CD4-positive, alpha-beta memory T cell (primary cell): ENCODE measurements around the gene NAB2. TPM values are rescaled to one million over a fixed set of nuclear protein-coding genes. Genes with fewer than 3 reads are reported as not detected.

Experiments used
- CTCF ChIA-PET: fragments of 350-600 bp; sonication (Branson Sonifier 250); formaldehyde crosslinking; loops from one replicate; lab custom pipeline; 2021; ENCODE audit warnings: inconsistent platforms; ENCODE audit not compliant: partially characterized antibody; lab: Charles Lee
- POLR2A ChIA-PET: fragments of 350-600 bp; sonication (Branson Sonifier 250); formaldehyde crosslinking; loops from one replicate; lab custom pipeline; 2021; ENCODE audit not compliant: partially characterized antibody; lab: Charles Lee
- DNase-seq, 5 donors: peaks; one replicate each; pipeline versions ENCODE4 v3.0.0 to v3.0.0-alpha.2; 2020 to 2022; ENCODE audit warnings: mixed read lengths in 1 of 5
- H3K27ac ChIP-seq: one replicate; pipeline ENCODE4 v1.7.0; 2013; ENCODE audit warnings: low read depth, low read length
- H3K27me3 ChIP-seq: 2 replicates; pipeline ENCODE4 v1.7.0; 2013; ENCODE audit warnings: mild to moderate bottlenecking, low read length, moderate library complexity; ENCODE audit not compliant: insufficient read depth
- H3K36me3 ChIP-seq: 2 replicates; pipeline ENCODE4 v1.7.0; 2013; ENCODE audit warnings: mild to moderate bottlenecking, low read length, moderate library complexity; ENCODE audit not compliant: insufficient read depth
- H3K4me1 ChIP-seq: 2 replicates; pipeline ENCODE4 v1.7.0; 2013; ENCODE audit warnings: mild to moderate bottlenecking, low read length, moderate library complexity; ENCODE audit not compliant: insufficient read depth
- H3K4me3 ChIP-seq, 2 donors: one replicate each; pipeline ENCODE4 v1.7.0; 2013; ENCODE audit warnings: low read length in 2 of 2, mild to moderate bottlenecking in 1 of 2
- H3K9me3 ChIP-seq, 2 donors: one replicate each; pipeline ENCODE4 v1.7.0; 2013; ENCODE audit warnings: low read length in 2 of 2, control low read depth in 1 of 2; ENCODE audit not compliant: control insufficient read depth in 1 of 2
- H3K27ac Mint-ChIP-seq, 7 donors: one replicate each; pipeline ENCODE4 v1.8.0; 2020 to 2021; ENCODE audit warnings: mixed read lengths in 7 of 7, mild to moderate bottlenecking in 6 of 7, inconsistent platforms in 3 of 7, moderate library complexity in 3 of 7
- H3K27me3 Mint-ChIP-seq, 2 donors: one replicate each; pipeline ENCODE4 v1.8.0; 2020 to 2021; ENCODE audit warnings: mixed read lengths in 2 of 2
- H3K36me3 Mint-ChIP-seq, 2 donors: one replicate each; pipeline ENCODE4 v1.8.0; 2020 to 2021; ENCODE audit warnings: mixed read lengths in 2 of 2, inconsistent platforms in 1 of 2, mild to moderate bottlenecking in 1 of 2
- H3K4me1 Mint-ChIP-seq, 4 donors: one replicate each; pipeline ENCODE4 v1.8.0; 2020 to 2021; ENCODE audit warnings: mixed read lengths in 4 of 4, mild to moderate bottlenecking in 1 of 4
- H3K4me3 Mint-ChIP-seq, 8 donors: one replicate each; pipeline ENCODE4 v1.8.0; 2020 to 2021; ENCODE audit warnings: mixed read lengths in 8 of 8, mild to moderate bottlenecking in 7 of 8, moderate library complexity in 6 of 8, inconsistent platforms in 3 of 8
- H3K9me3 Mint-ChIP-seq, 8 donors: one replicate each; pipeline ENCODE4 v1.8.0; 2020 to 2021; ENCODE audit warnings: mixed read lengths in 8 of 8, mild to moderate bottlenecking in 5 of 8, inconsistent platforms in 3 of 8, moderate library complexity in 1 of 8
- intact Hi-C: fragments of 100-400 bp; cut with micrococcal nuclease; formaldehyde crosslinking; loops from one replicate; pipeline ENCODE4 v1.15.1; 2023
- polyA plus RNA-seq, 2 donors: library from polyadenylated mRNA; unstranded; fragments of 300-500 nt; fragmentation: Illumina TruSeq; gene quantifications; one replicate each; pipeline ENCODE4 v1.2.3, GENCODE V29; 2021
- total RNA-seq, 2 experiments: library from RNA; stranded (reverse); gene quantifications; one replicate each; pipeline ENCODE4 v1.2.3, GENCODE V29; 2021

NAB2 gene
- total and polyA plus RNA-seq, 4 experiments from 2014 or later: 0.41 to 19.5 (median 9.6) TPM

DNA sequence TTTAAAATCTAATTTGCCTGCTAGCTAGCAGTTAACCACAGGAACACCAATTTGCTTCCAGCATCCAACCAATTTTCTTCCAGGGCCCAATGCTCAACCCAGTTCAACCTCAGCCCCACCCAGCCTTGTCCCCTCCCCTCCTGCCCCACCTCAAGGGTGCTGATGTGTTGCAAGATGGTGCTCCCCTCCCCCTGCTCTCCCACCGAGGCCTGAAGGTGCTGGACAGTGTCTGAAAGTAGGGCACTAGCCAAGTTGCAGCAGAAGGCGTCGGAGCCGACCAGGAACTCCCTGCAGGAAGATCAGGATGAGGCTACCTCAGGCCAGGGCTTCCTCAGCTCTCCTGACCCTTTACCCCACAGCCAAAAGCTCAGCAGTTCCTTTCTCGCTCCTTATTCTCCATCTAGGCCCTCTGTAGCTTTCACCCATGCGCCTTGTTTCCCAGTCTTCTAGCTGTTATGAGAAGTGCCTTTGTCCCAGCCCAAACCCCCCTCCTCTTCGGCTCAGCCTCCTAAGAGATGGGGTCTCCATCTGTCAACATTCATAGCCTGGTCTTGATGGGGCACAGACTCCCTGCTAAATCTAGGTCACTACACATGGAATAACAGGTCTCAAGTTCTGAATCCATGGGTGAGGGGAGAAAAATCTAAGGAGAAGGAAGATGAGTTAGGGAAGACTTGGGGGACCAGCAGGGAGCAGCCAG lies 18.7 kb downstream of the NAB2 start:
- H3K36me3 Mint-ChIP-seq: peaks cover 27 to 65% of the 10 kb centered on the region in 2 donors
- no peak for DNase-seq
- H3K9me3 Mint-ChIP-seq: peaks cover 0 to 10% (median 0%) of the 10 kb centered on the region in 8 donors
- peak overlapping the region in 7 of 8 donors; percentile 21 to 62 (median 51) for H3K4me3 Mint-ChIP-seq
- intact Hi-C loops: no loop called here
- H3K4me1 Mint-ChIP-seq: peaks cover 27 to 60% (median 38%) of the 10 kb centered on the region in 4 donors
- H3K4me3 ChIP-seq: no peak overlapping the region
- ChIA-PET POLR2A (interaction anchor here (5.3 to 12.1 kb wide), 2 partner anchors 13 to 27 kb away, joined by 284 to 622 read pairs; partner anchors contain the start of genes NAB2 and NEMP1), CTCF (interaction anchor here (1.2 to 9.3 kb wide), 6 partner anchors 11 to 72 kb away, joined by 3 to 458 read pairs (median 46); partner anchors contain the start of genes LRP1, NAB2 and NEMP1)
- no peaks in the 10 kb centered on the region for H3K27me3 ChIP-seq
- peaks cover 0 to 4% of the 10 kb centered on the region in 2 donors for H3K27me3 Mint-ChIP-seq
- peak overlapping the region in 6 of 7 donors; percentile 70 to 94 (median 86) for H3K27ac Mint-ChIP-seq
- H3K36me3 ChIP-seq: peaks cover 47% of the 10 kb centered on the region
- H3K9me3 ChIP-seq: no peaks in the 10 kb centered on the region
- H3K4me1 ChIP-seq: peaks cover 32% of the 10 kb centered on the region
- no peak overlapping the region for H3K27ac ChIP-seq

DNA sequence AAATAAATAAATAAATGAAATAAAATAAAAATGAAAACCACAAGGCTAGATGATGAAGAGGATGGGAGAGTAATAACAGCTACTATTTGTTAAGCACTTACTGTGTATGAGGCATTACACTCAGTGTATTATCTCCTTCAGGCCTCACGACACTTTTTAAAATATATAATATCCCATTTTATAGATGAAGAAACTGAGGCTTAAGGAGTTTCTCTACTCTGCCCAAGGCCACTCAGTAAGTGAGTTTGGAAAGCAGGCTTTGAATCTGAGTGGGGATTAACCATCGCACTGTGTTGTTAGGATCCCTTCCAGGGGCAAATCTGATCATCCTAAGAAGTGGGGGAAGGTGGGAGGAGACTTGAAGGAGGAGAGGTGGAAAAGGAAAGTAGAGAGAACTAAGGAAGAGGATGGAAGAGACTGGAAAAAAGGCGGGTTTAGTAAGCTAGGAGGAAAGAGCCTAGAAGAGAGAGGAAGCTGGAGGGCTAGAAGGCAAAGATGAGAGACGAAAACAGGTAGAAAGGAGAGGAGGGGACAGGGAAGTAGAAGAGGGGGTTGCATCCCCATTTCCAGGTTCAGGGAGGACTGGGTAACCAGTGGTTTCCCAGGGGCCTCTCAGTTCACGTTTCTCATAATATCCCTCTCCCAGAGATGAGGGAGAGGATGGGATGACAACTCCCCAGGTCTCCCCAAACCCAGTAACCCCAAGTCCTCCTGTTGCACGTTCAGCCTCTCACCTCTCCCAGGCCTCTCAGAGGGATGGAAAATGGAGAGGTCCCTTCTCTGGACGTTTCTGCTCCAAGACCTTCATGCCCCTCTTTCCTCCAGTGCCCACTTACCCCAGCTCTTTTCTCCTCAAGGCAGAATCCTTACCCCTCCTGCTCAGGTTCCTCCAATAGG lies 20.5 kb downstream of the NAB2 start:
- H3K27ac ChIP-seq: peak overlapping the region; percentile 93
- H3K4me1 ChIP-seq: peaks cover 34% of the 10 kb centered on the region
- H3K9me3 Mint-ChIP-seq: peaks cover 0 to 10% (median 0%) of the 10 kb centered on the region in 8 donors
- peaks cover 0 to 4% of the 10 kb centered on the region in 2 donors for H3K27me3 Mint-ChIP-seq
- no peaks in the 10 kb centered on the region for H3K9me3 ChIP-seq
- ChIA-PET CTCF (interaction anchor here (1.0 to 9.3 kb wide), 4 partner anchors 14 to 38 kb away, joined by 3 to 458 read pairs (median 98); partner anchors contain the start of genes LRP1, NAB2 and NEMP1), POLR2A (interaction anchor here (0.6 to 12.1 kb wide), 7 partner anchors 15 to 384 kb away, joined by 3 to 622 read pairs (median 90); partner anchors contain the start of genes NAB2, NEMP1 and ZBTB39)
- H3K36me3 ChIP-seq: peaks cover 39% of the 10 kb centered on the region
- H3K36me3 Mint-ChIP-seq: peaks cover 27 to 57% of the 10 kb centered on the region in 2 donors
- intact Hi-C loops: loop anchor here (5.0 kb wide), 1 partner anchor 422 kb away; the partner anchor contains the start of gene PTGES3
- DNase-seq: no peak
- peaks cover 28 to 64% (median 40%) of the 10 kb centered on the region in 4 donors for H3K4me1 Mint-ChIP-seq
- peak overlapping the region; percentile 94 to 100 (median 98) for H3K27ac Mint-ChIP-seq
- peak overlapping the region; percentile 93 to 100 (median 96) for H3K4me3 Mint-ChIP-seq
- no peaks in the 10 kb centered on the region for H3K27me3 ChIP-seq
- peak overlapping the region; percentile 90 to 99 for H3K4me3 ChIP-seq

DNA sequence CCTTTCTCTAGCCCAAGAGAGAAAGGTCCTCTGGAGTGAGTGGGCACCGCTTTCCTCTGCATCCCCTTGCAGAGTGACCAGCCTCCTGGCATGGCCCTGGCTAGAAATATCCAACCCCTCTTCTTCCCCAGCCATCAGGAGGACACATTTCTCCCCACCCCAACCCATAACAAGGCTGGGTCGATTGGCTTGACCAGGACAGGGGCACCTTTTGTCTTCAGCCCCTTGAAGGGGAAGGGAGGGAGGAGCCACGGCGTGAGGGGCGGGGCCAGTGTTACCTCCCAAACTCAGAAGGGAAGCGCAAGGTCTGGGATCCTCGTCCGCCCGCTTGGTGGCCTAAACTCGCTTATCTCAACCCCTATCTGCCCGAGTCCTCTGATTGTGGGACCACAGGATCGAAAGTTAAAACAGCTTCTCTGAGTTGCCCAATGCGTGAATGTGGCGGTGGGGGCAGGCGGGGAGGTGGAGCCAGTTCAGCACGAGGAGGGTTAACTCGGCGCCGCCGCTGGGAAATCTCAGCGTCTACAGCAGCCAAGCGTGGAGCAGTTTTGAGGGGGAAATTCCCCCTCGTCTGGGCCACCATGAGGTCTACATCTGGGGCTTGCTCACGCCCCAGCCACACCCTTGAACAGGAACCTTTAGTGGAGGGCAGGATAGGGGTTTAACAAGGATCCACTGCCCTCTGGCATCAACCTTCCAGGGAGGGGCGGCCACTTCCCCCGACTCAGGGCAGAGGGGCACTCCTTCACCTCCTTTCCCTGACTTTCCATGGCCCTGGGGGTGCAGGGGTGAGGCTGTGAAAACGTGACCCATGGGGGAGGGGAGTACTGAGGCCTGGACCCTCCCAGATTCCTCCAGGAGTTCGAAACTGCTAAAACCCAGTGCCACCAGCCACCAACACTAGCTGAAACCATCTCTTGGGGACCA lies 21.5 kb downstream of the NAB2 start:
- intact Hi-C loops: loop anchor here (1.0 to 5.0 kb wide), 3 partner anchors 22 to 423 kb away; partner anchors contain the start of genes NEMP1 and PTGES3
- ChIA-PET POLR2A (interaction anchor here (0.5 to 12.1 kb wide), 21 partner anchors 14 to 1247 kb away, joined by 3 to 622 read pairs (median 15); partner anchors contain the start of genes BAZ2A, LRP1, NAB2 and NEMP1), CTCF (interaction anchor here (0.6 to 9.3 kb wide), 14 partner anchors 13 to 474 kb away, joined by 3 to 458 read pairs (median 8); partner anchors contain the start of genes LRP1, MYO1A, NAB2 and NACA)
- H3K4me1 ChIP-seq: peaks cover 34% of the 10 kb centered on the region
- H3K27me3 Mint-ChIP-seq: peaks cover 0 to 4% of the 10 kb centered on the region in 2 donors
- peaks cover 28 to 64% (median 38%) of the 10 kb centered on the region in 4 donors for H3K4me1 Mint-ChIP-seq
- peaks cover 30% of the 10 kb centered on the region for H3K36me3 ChIP-seq
- H3K27ac Mint-ChIP-seq: peak overlapping the region; percentile 94 to 100 (median 98)
- H3K9me3 ChIP-seq: no peaks in the 10 kb centered on the region
- peaks cover 0 to 10% (median 0%) of the 10 kb centered on the region in 8 donors for H3K9me3 Mint-ChIP-seq
- peak overlapping the region; percentile 90 to 99 for H3K4me3 ChIP-seq
- peak overlapping the region; percentile 93 to 100 (median 96) for H3K4me3 Mint-ChIP-seq
- DNase-seq: peak; percentile 46 to 92 (median 56)
- H3K27me3 ChIP-seq: no peaks in the 10 kb centered on the region
- H3K27ac ChIP-seq: peak overlapping the region; percentile 93
- peaks cover 23 to 49% of the 10 kb centered on the region in 2 donors for H3K36me3 Mint-ChIP-seq

DNA sequence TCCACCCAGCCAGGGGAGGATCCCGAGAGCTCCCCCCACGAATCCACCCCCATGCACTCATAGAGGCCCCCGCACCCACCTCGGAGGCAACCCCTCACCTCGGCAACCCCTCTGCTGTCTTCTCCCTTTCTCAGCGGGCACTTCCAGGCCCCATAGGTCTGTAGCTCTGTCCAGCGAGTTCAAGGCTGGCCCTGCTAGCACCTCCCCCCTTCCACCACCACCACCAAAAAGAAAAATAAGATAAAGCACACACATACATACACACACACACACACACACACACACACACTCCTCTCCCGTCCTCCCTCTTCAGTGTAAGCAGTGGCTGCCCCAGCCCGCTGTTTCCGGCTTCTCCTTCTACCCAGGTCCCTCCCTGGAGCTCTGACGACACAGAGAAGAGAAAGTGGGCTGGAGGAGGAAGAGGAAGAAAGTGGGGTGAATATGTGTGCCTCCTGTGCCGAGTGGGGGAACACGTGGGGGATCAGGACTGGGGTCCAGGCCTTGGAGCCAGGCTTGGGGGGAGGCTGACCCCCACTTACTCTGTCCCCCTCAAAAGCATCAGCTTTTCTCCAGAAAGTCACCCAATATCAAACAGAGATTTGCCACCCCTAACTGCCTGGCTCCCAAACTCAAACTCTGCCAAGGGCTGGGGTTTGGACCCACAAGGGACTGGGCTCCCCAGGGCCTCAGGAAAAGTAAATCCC lies 22.3 kb downstream of the NAB2 start, which contains the start of gene STAT6:
Gene STAT6 (minus strand): TSS at position 332 of the 704 bp plus-strand sequence. CDS start 3,084 bp downstream, outside the sequence.
- Histone ChIP-seq H3K27me3 (no peaks in the 10 kb centered on the region), H3K4me3 (peak within 1 kb of the TSS; percentile 90 to 99), H3K36me3 (peaks cover 22% of the 10 kb centered on the region), H3K4me1 (peaks cover 34% of the 10 kb centered on the region), H3K9me3 (no peaks in the 10 kb centered on the region), H3K27ac (peak within 1 kb of the TSS; percentile 93)
- peaks cover 28 to 64% (median 38%) of the 10 kb centered on the region in 4 donors for H3K4me1 Mint-ChIP-seq
- peaks cover 20 to 43% of the 10 kb centered on the region in 2 donors for H3K36me3 Mint-ChIP-seq
- H3K9me3 Mint-ChIP-seq: peaks cover 0 to 10% (median 0%) of the 10 kb centered on the region in 8 donors
- POLR2A ChIA-PET: interaction anchor here (0.5 to 12.1 kb wide), 31 partner anchors 10 to 1248 kb away, joined by 3 to 622 read pairs (median 6); partner anchors contain the start of genes ARHGAP9, BAZ2A, CNPY2 and IL23A
- CTCF ChIA-PET: interaction anchor here (0.6 to 9.3 kb wide), 31 partner anchors 9 to 597 kb away, joined by 3 to 458 read pairs (median 5); partner anchors contain the start of genes GLI1, LRP1, MYO1A and NAB2
- H3K4me3 Mint-ChIP-seq: peak within 1 kb of the TSS; percentile 93 to 100 (median 96)
- peaks cover 0 to 4% of the 10 kb centered on the region in 2 donors for H3K27me3 Mint-ChIP-seq
- H3K27ac Mint-ChIP-seq: peak within 1 kb of the TSS; percentile 94 to 100 (median 98)
- DNase-seq: peak; percentile 87 to 96 (median 90)
- intact Hi-C loops: loop anchor here (1.0 to 5.0 kb wide), 3 partner anchors 23 to 424 kb away; partner anchors contain the start of genes NEMP1 and PTGES3

DNA sequence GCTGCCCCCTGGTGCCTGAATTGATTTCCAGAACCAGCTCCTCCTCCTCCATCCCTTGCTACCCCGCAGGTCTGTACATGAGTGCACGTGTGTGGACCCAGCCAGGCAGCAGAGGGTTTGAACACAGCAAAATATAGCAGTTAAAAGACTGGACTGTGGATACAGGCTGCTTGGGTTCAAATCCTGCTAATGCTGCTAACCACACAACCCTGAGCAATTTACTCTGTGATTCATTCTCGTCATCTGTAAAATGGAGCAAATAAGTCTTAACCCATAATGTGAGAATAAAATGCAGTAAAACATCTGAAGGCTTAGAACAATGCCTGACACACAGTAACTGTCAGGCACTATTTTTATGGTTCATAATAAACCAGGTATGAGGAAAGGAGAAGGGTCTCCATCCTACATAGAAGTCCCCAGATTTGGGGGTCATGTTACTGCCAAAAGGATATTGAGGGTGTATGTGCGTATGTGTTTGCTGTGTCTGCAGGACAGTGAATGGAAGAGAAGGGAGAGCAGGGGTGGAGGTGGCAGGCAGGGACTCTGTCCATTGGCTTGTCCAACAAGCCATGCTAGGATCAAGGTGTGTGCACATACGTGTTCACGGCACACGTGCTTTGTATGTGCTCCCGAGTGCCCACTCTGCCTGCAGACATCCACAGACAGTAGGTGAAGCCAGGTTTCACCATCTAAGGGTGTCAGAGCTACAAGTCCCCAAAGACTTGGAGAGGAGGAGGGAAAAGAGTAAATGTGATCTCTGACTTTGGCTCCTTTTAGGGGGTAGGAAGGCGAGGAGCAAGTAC lies 23.8 kb downstream of the NAB2 start:
- DNase-seq: no peak
- peaks cover 8 to 28% of the 10 kb centered on the region in 2 donors for H3K36me3 Mint-ChIP-seq
- Histone ChIP-seq H3K36me3 (peaks cover 7% of the 10 kb centered on the region), H3K27me3 (no peaks in the 10 kb centered on the region), H3K4me3 (peak overlapping the region in 1 of 2 donors; percentile 90), H3K4me1 (peaks cover 31% of the 10 kb centered on the region), H3K27ac (peak overlapping the region; percentile 93), H3K9me3 (no peaks in the 10 kb centered on the region)
- H3K27me3 Mint-ChIP-seq: peaks cover 0 to 4% of the 10 kb centered on the region in 2 donors
- POLR2A ChIA-PET: interaction anchor here (0.6 to 12.1 kb wide), 37 partner anchors 8 to 856 kb away, joined by 3 to 622 read pairs (median 5); partner anchors contain the start of genes BAZ2A, IL23A, LRP1 and NAB2
- peaks cover 0 to 10% (median 0%) of the 10 kb centered on the region in 8 donors for H3K9me3 Mint-ChIP-seq
- H3K4me1 Mint-ChIP-seq: peaks cover 21 to 51% (median 31%) of the 10 kb centered on the region in 4 donors
- peak overlapping the region; percentile 94 to 100 (median 98) for H3K27ac Mint-ChIP-seq
- peak overlapping the region; percentile 93 to 100 (median 96) for H3K4me3 Mint-ChIP-seq
- CTCF ChIA-PET: interaction anchor here (0.5 to 9.3 kb wide), 30 partner anchors 13 to 599 kb away, joined by 3 to 458 read pairs (median 5); partner anchors contain the start of genes LRP1, MYO1A, NAB2 and NEMP1
- intact Hi-C loops: loop anchor here (1.0 to 5.0 kb wide), 8 partner anchors 12 to 599 kb away; partner anchors contain the start of genes LRP1 and PTGES3
